DMS79 treated with DMSO at 0.1 percent for 48 hours (cell line): ENCODE data around the gene ADRA2C.

Source experiments
- DNase-seq: peaks from one replicate; lab custom pipeline; 2025; lab: John Stamatoyannopoulos, UW

ADRA2C gene

GRCh38 chr4:3797831-3798790, 31.9 kb downstream of the ADRA2C start:
- peak; percentile 59 for DNase-seq

- no peak for DNase-seq
Measured at GRCh38 chr4:3799496-3799895, 33.3 kb downstream of the ADRA2C start.

- DNase-seq = no peak
Measured at GRCh38 chr4:3800351-3800750, 34.2 kb downstream of the ADRA2C start.

GRCh38 chr4:3801521-3801920, 35.3 kb downstream of the ADRA2C start:
- DNase-seq = no peak

- DNase-seq = peak; percentile 5
Measured at GRCh38 chr4:3801931-3802550, 35.9 kb downstream of the ADRA2C start.

GRCh38 chr4:3802571-3803474, 36.6 kb downstream of the ADRA2C start:
- no peak for DNase-seq

- DNase-seq = no peak
Measured at GRCh38 chr4:3803475-3803847, 37.3 kb downstream of the ADRA2C start.

- DNase-seq = no peak
Measured at GRCh38 chr4:3803946-3804345, 37.8 kb downstream of the ADRA2C start.

GRCh38 chr4:3805026-3805425, 38.8 kb downstream of the ADRA2C start:
- no peak for DNase-seq

GRCh38 chr4:3805731-3806130, 39.5 kb downstream of the ADRA2C start:
- DNase-seq = no peak

- DNase-seq = no peak
Measured at GRCh38 chr4:3807311-3807710, 41.1 kb downstream of the ADRA2C start.

GRCh38 chr4:3807822-3808496, 41.8 kb downstream of the ADRA2C start:
- peak; percentile 9 for DNase-seq

- DNase-seq = no peak
Measured at GRCh38 chr4:3808597-3808996, 42.4 kb downstream of the ADRA2C start.

GRCh38 chr4:3809028-3809427, 42.8 kb downstream of the ADRA2C start:
- DNase-seq = no peak

GRCh38 chr4:3809451-3810110, 43.4 kb downstream of the ADRA2C start:
- DNase-seq = no peak

- DNase-seq = no peak
Measured at GRCh38 chr4:3810111-3810680, 44.0 kb downstream of the ADRA2C start.

- DNase-seq = no peak
Measured at GRCh38 chr4:3810796-3811485, 44.8 kb downstream of the ADRA2C start.

- DNase-seq = no peak
Measured at GRCh38 chr4:3811621-3812020, 45.4 kb downstream of the ADRA2C start.

GRCh38 chr4:3812211-3812934, 46.2 kb downstream of the ADRA2C start:
- no peak for DNase-seq
